VCaP (cell line): Measurements from ENCODE around the gene ADARB2.

Source experiments
- H3K27ac ChIP-seq: fragments of 450-650 bp; 2 replicates; pipeline ENCODE4 v1.5.1; 2017
- TF ChIP-seq, protein P1 (sequence below): fragments of 450-650 bp; conservative IDR thresholded peaks from 2 replicates; pipeline ENCODE4 v1.5.1; 2017; ENCODE audit warnings: mild to moderate bottlenecking, moderate library complexity

ADARB2 gene

DNA sequence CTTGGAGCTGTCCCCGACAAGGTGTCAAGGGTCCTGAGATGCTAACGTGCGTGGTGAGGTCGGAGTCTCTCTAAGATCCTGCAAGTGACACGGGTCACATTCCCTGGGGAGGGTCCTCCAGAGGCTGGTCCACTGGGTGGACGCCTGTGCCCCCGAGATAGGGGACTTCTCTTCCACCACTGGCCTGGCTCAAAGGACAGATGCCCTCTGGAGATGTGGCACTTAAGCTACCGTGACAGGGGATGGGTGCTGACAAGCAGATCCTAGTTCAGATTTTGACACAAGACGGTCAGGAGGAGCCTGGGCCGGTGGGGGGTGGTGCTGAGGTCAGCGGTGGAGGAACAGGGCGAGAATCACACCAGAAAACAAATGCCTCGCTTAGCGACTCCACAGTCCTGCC is 178.0 kb downstream of the ADARB2 start:
- no peak overlapping the region for H3K27ac ChIP-seq
- TF ChIP-seq, protein P1, sequence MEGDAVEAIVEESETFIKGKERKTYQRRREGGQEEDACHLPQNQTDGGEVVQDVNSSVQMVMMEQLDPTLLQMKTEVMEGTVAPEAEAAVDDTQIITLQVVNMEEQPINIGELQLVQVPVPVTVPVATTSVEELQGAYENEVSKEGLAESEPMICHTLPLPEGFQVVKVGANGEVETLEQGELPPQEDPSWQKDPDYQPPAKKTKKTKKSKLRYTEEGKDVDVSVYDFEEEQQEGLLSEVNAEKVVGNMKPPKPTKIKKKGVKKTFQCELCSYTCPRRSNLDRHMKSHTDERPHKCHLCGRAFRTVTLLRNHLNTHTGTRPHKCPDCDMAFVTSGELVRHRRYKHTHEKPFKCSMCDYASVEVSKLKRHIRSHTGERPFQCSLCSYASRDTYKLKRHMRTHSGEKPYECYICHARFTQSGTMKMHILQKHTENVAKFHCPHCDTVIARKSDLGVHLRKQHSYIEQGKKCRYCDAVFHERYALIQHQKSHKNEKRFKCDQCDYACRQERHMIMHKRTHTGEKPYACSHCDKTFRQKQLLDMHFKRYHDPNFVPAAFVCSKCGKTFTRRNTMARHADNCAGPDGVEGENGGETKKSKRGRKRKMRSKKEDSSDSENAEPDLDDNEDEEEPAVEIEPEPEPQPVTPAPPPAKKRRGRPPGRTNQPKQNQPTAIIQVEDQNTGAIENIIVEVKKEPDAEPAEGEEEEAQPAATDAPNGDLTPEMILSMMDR, result no peak

- H3K27ac ChIP-seq, result no peak overlapping the region
- TF ChIP-seq, protein P1, result no peak
These were observed 178.4 kb downstream of the ADARB2 start for GRCh38 chr10:1558906-1559305.

DNA sequence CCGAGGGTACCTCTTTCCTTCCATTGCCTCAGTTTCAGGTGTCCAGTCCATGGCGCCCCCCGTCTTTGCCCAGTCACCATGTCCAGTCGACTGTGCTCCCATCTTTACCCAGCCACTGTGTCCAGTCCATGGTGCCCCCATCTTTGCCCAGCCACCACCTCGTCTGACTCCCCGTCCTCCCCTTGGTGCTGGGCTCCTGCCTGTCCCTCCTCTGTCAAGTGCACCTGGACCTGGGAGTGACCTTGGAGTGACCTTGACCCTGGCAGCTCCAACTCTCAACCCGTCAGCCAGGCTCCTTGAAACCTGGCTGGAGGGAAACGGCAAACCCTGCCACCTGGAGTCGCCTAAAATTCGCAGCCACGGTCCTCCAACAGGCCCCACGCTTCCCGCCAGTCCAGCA is 180.2 kb downstream of the ADARB2 start:
- H3K27ac ChIP-seq, result no peak overlapping the region
- TF ChIP-seq, protein P1, result no peak

GRCh38 chr10:1556496-1556895 is 180.8 kb downstream of the ADARB2 start:
- TF ChIP-seq, protein P1, result no peak
- H3K27ac ChIP-seq, result no peak overlapping the region

- no peak overlapping the region for H3K27ac ChIP-seq
- TF ChIP-seq, protein P1, result no peak
These were observed 183.4 kb downstream of the ADARB2 start for GRCh38 chr10:1553951-1554350.

DNA sequence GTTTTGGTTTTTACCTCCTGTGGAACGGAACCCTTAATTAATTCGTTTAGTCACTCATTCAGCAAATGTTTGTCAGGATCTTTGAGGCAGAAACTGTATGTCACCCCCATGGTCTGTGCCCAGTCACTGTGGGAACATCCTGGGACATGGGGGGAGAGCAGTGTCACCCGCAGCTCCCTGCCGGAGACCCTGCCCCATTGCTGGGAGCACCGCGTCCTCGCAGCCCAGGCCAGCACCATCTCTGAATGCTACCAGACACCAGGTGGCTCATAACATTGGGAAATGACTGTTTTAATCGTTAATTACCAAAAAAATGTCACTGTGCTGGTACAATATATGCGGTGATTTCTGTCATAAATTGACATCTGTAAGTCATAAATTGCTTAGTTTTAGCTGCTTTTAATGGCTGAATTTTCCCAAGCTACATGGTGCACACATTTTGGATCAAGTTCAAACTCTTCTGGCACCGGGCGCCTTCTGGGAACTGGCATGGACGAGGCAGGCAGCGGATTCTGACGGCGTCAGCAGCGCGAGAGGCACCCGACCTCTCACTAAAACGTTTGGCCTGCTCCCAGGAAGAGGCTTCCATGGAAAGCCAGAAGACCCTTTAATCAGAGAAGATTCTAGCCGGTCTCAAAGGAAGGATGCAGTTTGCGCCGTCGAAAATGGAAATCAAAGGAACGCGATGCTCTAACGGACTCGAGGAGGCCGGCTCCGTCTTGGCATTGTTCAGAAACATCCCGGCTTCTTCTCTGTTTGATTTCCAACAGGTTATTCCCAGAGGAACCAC is 184.2 kb downstream of the ADARB2 start:
- no peak overlapping the region for H3K27ac ChIP-seq
- TF ChIP-seq, protein P1, result no peak

DNA sequence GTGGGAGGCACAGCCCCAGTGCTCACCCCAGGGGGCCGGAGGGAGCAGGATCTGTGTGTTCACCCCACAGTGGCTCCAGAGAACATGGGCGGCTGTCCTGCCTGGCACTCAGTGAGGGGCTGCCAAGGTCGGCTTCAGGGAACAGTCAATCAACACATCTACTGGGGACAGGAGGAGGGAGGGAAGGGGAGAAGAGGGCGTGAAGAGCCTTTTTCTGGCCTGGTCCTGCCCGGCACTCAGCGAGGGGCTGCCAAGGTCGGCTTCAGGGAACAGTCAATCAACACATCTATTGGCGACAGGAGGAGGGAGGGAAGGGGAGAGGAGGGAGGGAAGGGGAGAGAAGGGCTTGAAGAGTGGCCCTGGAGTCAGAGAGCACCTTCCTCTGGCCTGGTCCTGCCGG is 184.9 kb downstream of the ADARB2 start:
- TF ChIP-seq, protein P1, result no peak
- H3K27ac ChIP-seq, result no peak overlapping the region
